Subcutaneous adipose tissue (tissue), 4 donors: ENCODE data around the gene GJC1. TPM values are rescaled to one million over a fixed set of nuclear protein-coding genes. Genes with fewer than 3 reads are reported as not detected.

ENCODE experiments used
- CTCF ChIP-seq: fragments of 450-650 bp; IDR thresholded peaks from one replicate; pipeline ENCODE4 v1.5.1; 2016; ENCODE audit warnings: low read depth, mild to moderate bottlenecking, control low read depth, antibody characterized with exemption, moderate library complexity
- total RNA-seq, 4 donors: library from RNA; depleted of rRNA; stranded (reverse); fragments of >200 nt; gene quantifications; one replicate each; pipeline ENCODE4 v1.1.0, GENCODE V29; 2016

GJC1 gene
- total RNA-seq, 4 donors from 2014 or later, result 5.9 to 19.8 (median 8.8) TPM

DNA sequence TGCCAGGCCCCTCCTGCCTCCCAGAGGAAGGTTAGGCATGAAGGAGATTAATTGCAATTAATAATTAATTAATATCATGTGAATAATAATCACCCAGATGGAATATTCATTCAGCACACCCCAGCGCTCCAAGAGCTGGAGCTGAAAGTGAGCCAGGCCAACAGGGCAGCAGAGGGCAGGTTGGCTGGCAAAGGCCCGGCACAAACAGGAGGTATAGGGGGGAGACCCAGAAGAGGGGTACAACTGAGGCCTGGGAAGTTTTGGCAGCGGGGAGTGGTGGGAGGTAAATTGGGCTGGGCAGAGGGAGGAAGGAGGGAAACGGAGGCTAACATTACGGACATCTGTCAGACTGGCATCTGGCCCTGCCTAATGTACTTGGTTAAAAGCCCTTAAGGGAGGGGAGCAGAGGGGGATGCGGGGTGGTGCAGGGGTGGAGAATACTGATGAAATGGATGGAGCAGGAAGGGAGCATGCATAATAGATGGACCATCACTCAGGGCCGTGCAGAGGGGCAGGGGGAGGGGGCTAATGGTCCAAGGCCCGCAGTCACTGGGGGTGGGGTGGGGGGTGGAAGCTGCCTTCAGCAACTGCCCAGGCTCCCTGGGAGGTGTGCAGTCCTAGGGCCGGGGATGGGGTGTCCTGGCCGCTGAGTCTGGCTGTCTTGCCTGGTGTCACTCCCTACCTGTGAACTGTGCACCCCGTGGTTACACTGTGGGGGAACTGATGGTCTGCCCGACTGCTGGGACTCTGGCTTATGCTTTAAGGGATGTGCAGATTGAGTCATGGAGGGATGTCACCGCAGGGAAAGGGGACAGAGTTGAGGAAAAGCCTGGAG is 69.4 kb downstream of the GJC1 start:
- no peak for TF ChIP-seq CTCF

DNA sequence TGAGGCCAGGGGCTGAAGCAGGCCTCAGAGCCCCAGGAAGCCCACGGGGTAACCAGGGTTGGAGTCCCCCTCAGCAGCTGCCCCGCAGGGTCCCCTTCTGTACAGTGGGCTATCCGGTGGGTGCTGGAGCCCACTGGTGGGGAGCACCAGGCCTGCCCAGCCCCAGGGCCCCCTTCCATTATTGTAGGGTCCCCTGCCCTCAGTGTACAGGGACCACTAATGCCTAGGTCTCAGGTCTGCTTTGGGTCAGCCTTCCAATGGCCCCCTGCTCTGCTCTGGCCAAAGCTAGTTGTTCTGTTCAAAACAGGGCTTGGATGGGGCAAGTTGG is 70.2 kb downstream of the GJC1 start:
- TF ChIP-seq CTCF, result no peak

DNA sequence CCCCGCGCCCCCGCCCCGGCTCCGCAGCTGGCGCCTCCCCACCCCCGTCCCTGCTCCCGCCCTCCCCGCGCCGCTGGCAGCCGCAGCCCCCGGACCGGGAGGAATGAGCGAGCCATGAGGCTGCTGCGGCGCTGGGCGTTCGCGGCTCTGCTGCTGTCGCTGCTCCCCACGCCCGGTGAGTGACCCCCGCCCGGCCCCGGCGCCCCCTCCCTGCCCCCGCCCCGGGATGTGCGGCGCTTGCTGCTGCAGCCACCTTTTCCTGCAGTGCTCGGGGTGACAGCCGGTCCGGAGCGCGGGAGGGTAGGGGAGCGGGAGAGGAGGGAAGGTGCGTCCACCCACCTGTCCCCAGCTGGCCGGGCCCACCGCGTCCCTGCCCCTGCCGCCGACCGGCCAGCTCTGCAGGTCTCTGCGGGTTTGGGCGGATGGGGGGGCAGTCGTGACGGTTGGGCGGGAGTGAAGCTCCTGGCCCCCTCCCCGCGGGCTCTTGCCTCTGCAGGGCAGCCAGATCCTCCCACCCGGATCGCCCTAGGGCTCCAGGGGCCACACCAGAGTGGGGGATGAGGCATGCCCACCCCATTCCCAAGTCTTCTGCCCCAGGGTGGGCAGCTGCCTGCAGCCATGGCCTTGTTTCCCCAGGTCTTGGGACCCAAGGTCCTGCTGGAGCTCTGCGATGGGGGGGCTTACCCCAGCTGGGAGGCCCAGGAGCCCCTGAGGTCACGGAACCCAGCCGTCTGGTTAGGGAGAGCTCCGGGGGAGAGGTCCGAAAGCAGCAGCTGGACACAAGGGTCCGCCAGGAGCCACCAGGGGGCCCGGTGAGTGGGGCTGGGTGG is 70.8 kb downstream of the GJC1 start:
- no peak for TF ChIP-seq CTCF

- TF ChIP-seq CTCF, result no peak
Observed at GRCh38 chr17:44758414-44759085, 71.5 kb downstream of the GJC1 start, which contains the start of gene ADAM11. Gene ADAM11, plus strand, starts transcription at chr17:44758988. Its CDS starts 212 bp downstream, at chr17:44759200.

GRCh38 chr17:44757918-44758413 is 72.1 kb downstream of the GJC1 start:
- no peak for TF ChIP-seq CTCF

GRCh38 chr17:44757045-44757917 is 72.8 kb downstream of the GJC1 start:
- no peak for TF ChIP-seq CTCF
